T-cell (primary cell): ENCODE results near the gene TSPAN9. TPM values are rescaled to one million over a fixed set of nuclear protein-coding genes. Genes with fewer than 3 reads are reported as not detected.

Experiments
- ATAC-seq, 4 experiments: fragments of 200-7000 bp in 3 of 4; fragments of 150-1000 bp in 1 of 4; cut with Tn5 transposase; replicated peaks in 1 of 4; 1 replicate in 3 of 4; 2 replicates in 1 of 4; pipeline ENCODE4 v1.10.0; 2021; ENCODE audit warnings: moderate library complexity in 3 of 4, mild to moderate bottlenecking in 2 of 4, moderate number of reproducible peaks in 1 of 4
- CTCF ChIA-PET, 2 donors: fragments of 300-600 bp; sonication (Branson Sonifier 250); formaldehyde crosslinking; loops; one replicate each; lab custom pipeline; 2022; ENCODE audit warnings: antibody characterized with exemption in 2 of 2; lab: Charles Lee
- POLR2A ChIA-PET, 2 donors: fragments of 300-600 bp; sonication (Branson Sonifier 250); formaldehyde crosslinking; loops; one replicate each; lab custom pipeline; 2022; ENCODE audit warnings: antibody characterized with exemption in 2 of 2; lab: Charles Lee
- DNase-seq, 35 experiments: peaks; one replicate each; pipeline versions ENCODE4 v3.0.0 to v3.0.0-alpha.2; 2013 to 2023
- H3K27ac ChIP-seq: one replicate; pipeline ENCODE4 v1.5.1; 2013; ENCODE audit warnings: low read length
- H3K27me3 ChIP-seq, 2 experiments: replicated peaks in 1 of 2; 1 replicate in 1 of 2; 2 replicates in 1 of 2; pipeline versions ENCODE4 v1.6.1 to v1.7.0; 2013; ENCODE audit warnings: low read length in 1 of 2, mixed read lengths in 1 of 2; ENCODE audit not compliant: control insufficient read depth in 2 of 2, insufficient read depth in 2 of 2; ENCODE audit errors: extremely low read depth in 1 of 2
- H3K36me3 ChIP-seq, 2 donors: 1 replicate in 1 of 2; 2 replicates in 1 of 2; pipeline versions ENCODE4 v1.6.1 to v1.7.0; 2013; ENCODE audit warnings: low read length in 1 of 2; ENCODE audit not compliant: control insufficient read depth in 2 of 2, insufficient read depth in 1 of 2; ENCODE audit errors: extremely low read depth in 1 of 2
- H3K4me1 ChIP-seq, 2 experiments: 1 replicate in 1 of 2; 2 replicates in 1 of 2; pipeline versions ENCODE4 v1.6.1 to v1.7.0; 2013; ENCODE audit warnings: low read length in 2 of 2, mixed read lengths in 1 of 2; ENCODE audit not compliant: insufficient read depth in 2 of 2, control insufficient read depth in 1 of 2; ENCODE audit errors: extremely low read depth in 1 of 2
- H3K4me3 ChIP-seq, 2 donors: 1 replicate in 1 of 2; 2 replicates in 1 of 2; pipeline versions ENCODE4 v1.5.1 to v1.7.0; 2013; ENCODE audit warnings: mild to moderate bottlenecking in 2 of 2, low read length in 1 of 2, moderate library complexity in 1 of 2; ENCODE audit not compliant: control insufficient read depth in 1 of 2; ENCODE audit errors: extremely low read depth in 1 of 2
- H3K9me3 ChIP-seq: 2 replicates; pipeline ENCODE4 v1.7.0; 2013
- H3K27ac Mint-ChIP-seq, 2 donors: one replicate each; pipeline ENCODE4 v1.8.0; 2020 to 2021; ENCODE audit warnings: mild to moderate bottlenecking in 2 of 2, mixed read lengths in 2 of 2
- H3K27me3 Mint-ChIP-seq, 2 donors: one replicate each; pipeline ENCODE4 v1.8.0; 2021 to 2022; ENCODE audit warnings: mixed read lengths in 2 of 2
- H3K36me3 Mint-ChIP-seq: one replicate; pipeline ENCODE4 v1.8.0; 2021; ENCODE audit warnings: mixed read lengths
- H3K4me1 Mint-ChIP-seq, 3 donors: one replicate each; pipeline ENCODE4 v1.8.0; 2020 to 2022; ENCODE audit warnings: mixed read lengths in 3 of 3, mild to moderate bottlenecking in 1 of 3
- H3K4me3 Mint-ChIP-seq, 3 donors: one replicate each; pipeline ENCODE4 v1.8.0; 2020 to 2022; ENCODE audit warnings: mild to moderate bottlenecking in 3 of 3, mixed read lengths in 3 of 3, moderate library complexity in 3 of 3
- H3K9me3 Mint-ChIP-seq, 3 donors: one replicate each; pipeline ENCODE4 v1.8.0; 2020 to 2022; ENCODE audit warnings: mixed read lengths in 3 of 3
- WGBS: methylation state at CpG from one replicate; pipeline ENCODE4 v1.1.5; 2013; ENCODE audit warnings: missing lambda C conversion rate; ENCODE audit not compliant: insufficient coverage; 5-methylcytosine and 5-hydroxymethylcytosine counted together
- total RNA-seq, 35 experiments: library from RNA in 6 of 35; stranded (reverse) in 6 of 35; fragments of 120-200 nt in 1 of 35; gene quantifications; one replicate each; pipeline versions ENCODE4 v1.2.1 to v1.2.4 and lab custom pipeline; 2013 to 2026

TSPAN9 gene
- total RNA-seq, 5 donors from 2014 or later (not counting 1 experiment from before 2014, with no cell fraction given), result 0.56 to 1.1 (median 0.70) TPM

DNA sequence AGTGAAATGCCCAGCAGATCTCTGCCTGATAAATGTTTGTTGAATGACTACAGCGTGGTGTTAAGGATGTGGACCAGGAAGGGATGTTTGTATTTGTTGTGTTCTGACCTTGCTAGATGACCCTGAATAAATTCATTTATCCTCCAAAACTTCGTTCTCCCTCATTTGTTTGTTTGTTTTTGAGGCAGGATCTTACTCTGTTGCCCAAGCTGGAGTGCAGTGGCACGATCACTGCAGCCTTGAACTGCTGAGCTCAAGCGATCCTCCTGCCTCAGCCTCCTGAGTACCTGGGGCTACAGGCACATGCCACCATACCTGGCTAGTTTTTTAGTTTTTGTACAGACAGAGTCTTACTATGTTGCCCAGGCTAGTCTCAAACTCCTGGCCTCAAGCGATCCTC is 96.7 kb downstream of the TSPAN9 start:
- no peak for DNase-seq
- Mint-ChIP-seq H3K9me3 (no peaks in the 10 kb centered on the region), H3K4me3 (no peak overlapping the region), H3K27ac (no peak overlapping the region), H3K36me3 (no peaks in the 10 kb centered on the region), H3K4me1 (peaks cover 1 to 11% (median 4%) of the 10 kb centered on the region in 3 donors), H3K27me3 (peaks cover 16 to 17% of the 10 kb centered on the region in 2 donors)
- no peak overlapping the region for H3K4me3 ChIP-seq
- H3K4me1 ChIP-seq, result no peaks in the 10 kb centered on the region
- no peak for ATAC-seq
- ChIA-PET POLR2A (no interaction called here), CTCF (no interaction called here)
- no peak overlapping the region for H3K27ac ChIP-seq
- WGBS, result 100% methylated on average over 2 of the region's 5 CpGs
- no peaks in the 10 kb centered on the region for H3K9me3 ChIP-seq
- H3K36me3 ChIP-seq, result no peaks in the 10 kb centered on the region
- peaks cover 2 to 14% of the 10 kb centered on the region in 2 experiments for H3K27me3 ChIP-seq

DNA sequence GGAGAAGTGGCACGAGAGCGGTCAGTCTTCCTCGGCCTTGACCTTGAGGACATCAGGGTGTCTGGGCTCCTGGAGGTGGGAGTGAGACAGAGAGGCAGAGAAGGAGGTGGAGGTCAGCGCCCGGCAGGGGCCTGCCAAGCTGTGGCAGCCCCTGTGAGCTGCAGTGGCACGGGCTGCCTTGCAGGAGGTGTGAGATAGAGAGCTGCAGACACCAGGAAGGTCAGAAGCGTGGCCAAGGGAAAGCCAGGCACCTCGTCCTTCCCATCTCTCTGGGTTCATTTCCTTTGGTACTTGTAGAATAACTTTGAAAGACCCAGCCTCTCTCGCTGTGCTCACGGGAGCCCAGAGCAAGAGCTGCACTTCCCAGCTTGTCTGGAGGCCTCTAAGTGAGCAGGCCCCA is 98.1 kb downstream of the TSPAN9 start:
- H3K27me3 Mint-ChIP-seq, result peaks cover 20 to 21% of the 10 kb centered on the region in 2 donors
- peaks cover 2 to 14% of the 10 kb centered on the region in 2 experiments for H3K27me3 ChIP-seq
- POLR2A ChIA-PET, result no interaction called here
- no peak overlapping the region for H3K4me3 Mint-ChIP-seq
- DNase-seq, result no peak
- no peak overlapping the region for H3K27ac Mint-ChIP-seq
- no peaks in the 10 kb centered on the region for H3K4me1 ChIP-seq
- no peaks in the 10 kb centered on the region for H3K36me3 Mint-ChIP-seq
- no peaks in the 10 kb centered on the region for H3K9me3 Mint-ChIP-seq
- no peak overlapping the region for H3K4me3 ChIP-seq
- no peak for ATAC-seq
- CTCF ChIA-PET, result no interaction called here
- 82% methylated on average over 9 of the region's 10 CpGs for WGBS
- H3K4me1 Mint-ChIP-seq, result peaks cover 2 to 6% (median 4%) of the 10 kb centered on the region in 3 donors
- H3K36me3 ChIP-seq, result no peaks in the 10 kb centered on the region
- H3K27ac ChIP-seq, result no peak overlapping the region
- H3K9me3 ChIP-seq, result no peaks in the 10 kb centered on the region

DNA sequence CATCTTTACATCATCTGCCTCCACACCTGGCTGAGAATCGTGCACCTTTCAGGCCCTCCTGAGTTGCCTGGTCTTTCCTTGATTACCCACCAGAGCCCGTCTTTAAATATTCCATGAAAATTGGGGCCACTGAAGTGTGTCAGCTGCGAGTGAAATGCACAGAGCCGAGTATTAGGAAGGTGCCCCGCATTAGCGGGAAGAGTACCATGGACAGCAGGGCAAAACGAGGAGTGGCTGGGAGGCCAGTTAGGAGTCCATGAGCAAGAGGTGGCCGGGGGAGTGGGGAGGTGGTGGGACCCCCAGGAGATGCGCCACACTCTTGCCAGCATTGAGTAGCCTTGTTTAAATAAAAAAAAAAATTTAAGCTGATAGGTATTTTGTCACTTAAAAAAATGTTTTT is 99.6 kb downstream of the TSPAN9 start:
- H3K27me3 Mint-ChIP-seq, result peaks cover 20 to 21% of the 10 kb centered on the region in 2 donors
- Histone ChIP-seq H3K27ac (no peak overlapping the region), H3K36me3 (no peaks in the 10 kb centered on the region), H3K4me1 (no peaks in the 10 kb centered on the region), H3K27me3 (peaks cover 0 to 14% of the 10 kb centered on the region in 2 experiments), H3K4me3 (no peak overlapping the region), H3K9me3 (no peaks in the 10 kb centered on the region)
- H3K36me3 Mint-ChIP-seq, result no peaks in the 10 kb centered on the region
- no peaks in the 10 kb centered on the region for H3K9me3 Mint-ChIP-seq
- no peak for ATAC-seq
- no peak overlapping the region for H3K27ac Mint-ChIP-seq
- POLR2A ChIA-PET, result no interaction called here
- CTCF ChIA-PET, result no interaction called here
- no peak for DNase-seq
- peaks cover 2 to 6% (median 4%) of the 10 kb centered on the region in 3 donors for H3K4me1 Mint-ChIP-seq
- no peak overlapping the region for H3K4me3 Mint-ChIP-seq
- WGBS, result 82% methylated on average over 6 of the region's 9 CpGs

DNA sequence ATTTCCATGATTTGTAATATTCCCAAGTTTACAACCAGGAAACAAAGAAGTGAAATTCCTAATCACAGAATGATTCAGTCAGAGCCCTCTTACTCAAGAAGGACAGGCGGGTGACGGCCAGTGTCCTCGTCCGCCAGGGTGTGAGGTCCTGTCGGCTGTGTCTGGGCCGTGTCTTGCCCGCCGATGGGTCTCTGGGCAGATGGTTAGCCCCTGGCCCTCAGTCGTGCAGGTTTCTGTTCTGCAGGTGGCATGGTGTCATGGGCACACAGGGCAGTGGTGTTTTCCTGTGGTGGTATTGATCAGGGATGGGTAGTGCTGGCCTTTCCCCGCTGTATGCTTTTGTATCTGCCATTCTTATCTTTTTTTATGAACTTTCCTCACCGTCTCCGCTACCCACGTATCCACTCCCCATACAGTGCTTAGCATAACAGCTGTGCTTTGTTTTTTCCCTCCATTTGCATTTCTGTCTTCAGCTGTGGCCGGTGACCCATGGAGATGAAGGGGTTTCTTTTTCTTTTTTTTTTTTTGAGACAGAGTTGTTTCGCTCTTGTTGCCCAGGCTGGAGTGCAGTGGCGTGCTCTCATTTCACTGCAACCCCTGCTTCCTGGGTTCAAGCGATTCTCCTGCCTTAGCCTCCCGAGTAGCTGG is 100.7 kb downstream of the TSPAN9 start:
- no peak for ATAC-seq
- H3K9me3 Mint-ChIP-seq, result no peaks in the 10 kb centered on the region
- H3K27me3 Mint-ChIP-seq, result peaks cover 20 to 23% of the 10 kb centered on the region in 2 donors
- 84% methylated on average over 11 of the region's 18 CpGs for WGBS
- peaks cover 0 to 16% of the 10 kb centered on the region in 2 experiments for H3K27me3 ChIP-seq
- no peak overlapping the region for H3K27ac Mint-ChIP-seq
- no peaks in the 10 kb centered on the region for H3K9me3 ChIP-seq
- H3K36me3 ChIP-seq, result no peaks in the 10 kb centered on the region
- no peak for DNase-seq
- H3K4me1 Mint-ChIP-seq, result peaks cover 2 to 6% (median 4%) of the 10 kb centered on the region in 3 donors
- no peak overlapping the region for H3K4me3 Mint-ChIP-seq
- H3K36me3 Mint-ChIP-seq, result no peaks in the 10 kb centered on the region
- ChIA-PET CTCF (no interaction called here), POLR2A (no interaction called here)
- H3K4me3 ChIP-seq, result no peak overlapping the region
- no peak overlapping the region for H3K27ac ChIP-seq
- no peaks in the 10 kb centered on the region for H3K4me1 ChIP-seq

DNA sequence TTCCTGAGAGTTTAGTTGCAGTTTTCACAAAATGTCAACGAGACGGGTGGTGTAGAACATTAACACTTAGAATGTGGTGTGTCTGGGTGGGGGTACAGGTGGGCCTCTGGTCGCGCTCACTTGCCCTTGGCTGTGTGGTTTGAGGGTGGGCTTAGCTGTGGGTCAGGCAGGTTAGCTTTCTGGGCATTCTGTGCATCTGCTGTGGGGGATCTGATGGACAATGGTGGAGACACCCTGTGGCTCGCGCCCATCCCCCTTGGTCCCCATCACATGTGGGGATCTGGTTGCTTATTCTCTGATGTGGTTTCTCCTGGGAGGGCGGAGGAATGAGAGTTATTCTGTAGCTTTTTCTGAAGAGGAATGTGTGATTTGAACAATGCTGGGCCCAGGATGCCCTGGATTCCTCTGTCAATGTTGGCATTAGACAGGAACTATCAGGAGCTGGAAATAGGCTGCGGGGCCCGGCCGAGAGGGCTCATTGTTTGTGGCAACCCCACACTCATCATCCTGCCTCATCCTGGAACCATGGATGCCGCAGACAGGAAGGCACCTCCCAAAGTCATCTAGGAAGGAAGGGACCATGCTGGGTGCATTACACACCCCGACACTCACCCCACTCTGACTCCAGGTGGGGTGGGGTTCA is 101.6 kb downstream of the TSPAN9 start:
- ChIA-PET CTCF (no interaction called here), POLR2A (no interaction called here)
- Mint-ChIP-seq H3K4me3 (no peak overlapping the region), H3K27me3 (peaks cover 20 to 23% of the 10 kb centered on the region in 2 donors), H3K4me1 (peaks cover 2 to 6% (median 4%) of the 10 kb centered on the region in 3 donors), H3K27ac (no peak overlapping the region), H3K36me3 (no peaks in the 10 kb centered on the region), H3K9me3 (no peaks in the 10 kb centered on the region)
- no peaks in the 10 kb centered on the region for H3K9me3 ChIP-seq
- ATAC-seq (no peak), DNase-seq (no peak)
- H3K27ac ChIP-seq, result no peak overlapping the region
- H3K36me3 ChIP-seq, result no peaks in the 10 kb centered on the region
- H3K4me3 ChIP-seq, result no peak overlapping the region
- peaks cover 0 to 19% of the 10 kb centered on the region in 2 experiments for H3K27me3 ChIP-seq
- no peaks in the 10 kb centered on the region for H3K4me1 ChIP-seq
- 60% methylated on average over 8 of the region's 12 CpGs for WGBS

DNA sequence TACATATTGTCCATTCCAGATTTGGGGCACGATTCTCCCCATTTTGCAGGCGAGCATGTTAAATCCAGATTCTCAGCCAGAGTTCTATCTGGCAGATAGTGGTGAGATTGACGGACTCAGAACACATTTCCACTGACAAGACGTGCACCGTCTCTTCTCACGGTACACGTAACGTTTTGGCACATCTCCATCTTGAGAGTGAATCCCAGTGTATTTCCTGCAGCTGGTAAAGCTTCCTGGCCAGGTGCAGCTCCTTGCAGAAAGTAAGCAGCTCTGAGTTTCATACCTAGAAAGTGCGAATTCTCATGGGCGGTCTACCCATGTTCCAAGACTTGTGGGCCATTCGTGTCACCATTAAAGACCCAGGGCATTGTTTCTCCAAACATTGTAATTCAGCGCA is 102.6 kb downstream of the TSPAN9 start:
- Mint-ChIP-seq H3K4me1 (peaks cover 2 to 6% (median 4%) of the 10 kb centered on the region in 3 donors), H3K9me3 (no peaks in the 10 kb centered on the region), H3K27ac (no peak overlapping the region), H3K4me3 (no peak overlapping the region), H3K36me3 (no peaks in the 10 kb centered on the region), H3K27me3 (peaks cover 20 to 23% of the 10 kb centered on the region in 2 donors)
- DNase-seq, result no peak
- no peaks in the 10 kb centered on the region for H3K4me1 ChIP-seq
- H3K4me3 ChIP-seq, result no peak overlapping the region
- POLR2A ChIA-PET, result no interaction called here
- ATAC-seq, result no peak
- no peak overlapping the region for H3K27ac ChIP-seq
- no peaks in the 10 kb centered on the region for H3K9me3 ChIP-seq
- H3K36me3 ChIP-seq, result no peaks in the 10 kb centered on the region
- WGBS, result 25% methylated on average over 8 of the region's 12 CpGs
- H3K27me3 ChIP-seq, result peaks cover 0 to 19% of the 10 kb centered on the region in 2 experiments
- CTCF ChIA-PET, result no interaction called here
